PC-3 (cell line): ENCODE data around the gene TIGD2. TPM values are rescaled to one million over a fixed set of nuclear protein-coding genes. Genes with fewer than 3 reads are reported as not detected.

Source experiments
- ATAC-seq: fragments of 200-7000 bp; cut with Tn5 transposase; 2 replicates; pipeline ENCODE4 v1.9.1; 2020; ENCODE audit warnings: mild to moderate bottlenecking, moderate library complexity
- BruUV-seq: library from RNA; stranded (reverse); fragments of 400-500 nt; replicated peaks from 2 replicates; lab custom pipeline; 2021; lab: Mats Ljungman, UMichigan
- CTCF ChIA-PET: fragments of 300-600 bp; sonication (Branson Sonifier 250); formaldehyde crosslinking; loops from one replicate; lab custom pipeline; 2022; ENCODE audit warnings: antibody characterized with exemption; lab: Charles Lee
- POLR2A ChIA-PET: fragments of 300-600 bp; sonication (Branson Sonifier 250); formaldehyde crosslinking; loops from one replicate; lab custom pipeline; 2022; ENCODE audit warnings: antibody characterized with exemption; ENCODE audit not compliant: unreplicated experiment; lab: Charles Lee
- DNase-seq: peaks from one replicate; pipeline ENCODE4 v3.0.0-alpha.2; 2015
- H2AFZ ChIP-seq: fragments of 300-600 bp; sonication (generic); 2 replicates; pipeline ENCODE4 v1.6.0; 2016; ENCODE audit warnings: antibody characterized with exemption, low read length
- H3F3A ChIP-seq: fragments of 300-600 bp; sonication (generic); one replicate; pipeline ENCODE4 v1.6.0; 2017; ENCODE audit warnings: antibody characterized with exemption, low read length, control low read depth, mild to moderate bottlenecking; ENCODE audit not compliant: unreplicated experiment
- H3K27ac ChIP-seq: fragments of 300-600 bp; sonication (generic); 2 replicates; pipeline ENCODE4 v1.5.1; 2016; ENCODE audit warnings: mild to moderate bottlenecking, low read length
- H3K27me3 ChIP-seq: fragments of 300-600 bp; sonication (generic); 2 replicates; pipeline ENCODE4 v1.6.1; 2016; ENCODE audit warnings: low read length, mixed read lengths
- H3K36me3 ChIP-seq: fragments of 300-600 bp; sonication (generic); 2 replicates; pipeline ENCODE4 v1.6.1; 2016; ENCODE audit warnings: low read depth, mixed run types, low read length, mixed read lengths
- H3K4me1 ChIP-seq: fragments of 300-600 bp; sonication (generic); 2 replicates; pipeline ENCODE4 v1.5.1; 2016; ENCODE audit warnings: low read length; ENCODE audit not compliant: insufficient read depth
- H3K4me2 ChIP-seq: fragments of 300-600 bp; sonication (generic); 2 replicates; pipeline ENCODE4 v1.6.0; 2016; ENCODE audit warnings: low read length
- H3K4me3 ChIP-seq: fragments of 300-600 bp; sonication (generic); 2 replicates; pipeline ENCODE4 v1.5.1; 2016; ENCODE audit warnings: mild to moderate bottlenecking, low read length, mixed read lengths
- H3K79me2 ChIP-seq: fragments of 300-600 bp; sonication (generic); 2 replicates; pipeline ENCODE4 v1.6.1; 2017; ENCODE audit warnings: low read length, mixed read lengths
- H3K9ac ChIP-seq: fragments of 300-600 bp; sonication (generic); 2 replicates; pipeline ENCODE4 v1.6.0; 2016; ENCODE audit warnings: mild to moderate bottlenecking, low read length
- H3K9me2 ChIP-seq: fragments of 300-600 bp; sonication (generic); replicated peaks from 2 replicates; pipeline ENCODE4 v1.6.1; 2016; ENCODE audit warnings: mixed run types, low read length, mixed read lengths
- H3K9me3 ChIP-seq: fragments of 300-600 bp; sonication (generic); 2 replicates; pipeline ENCODE4 v1.6.1; 2016; ENCODE audit warnings: low read length, mixed read lengths
- H4K20me1 ChIP-seq: fragments of 300-600 bp; sonication (generic); 2 replicates; pipeline ENCODE4 v1.6.1; 2016; ENCODE audit warnings: low read length, mixed read lengths
- EZH2 ChIP-seq: fragments of 300-600 bp; sonication (generic); IDR thresholded peaks from one replicate; pipeline ENCODE4 v1.6.1; 2017; ENCODE audit warnings: antibody characterized with exemption, mild to moderate bottlenecking, low read length; ENCODE audit not compliant: unreplicated experiment
- intact Hi-C: fragments of 100-400 bp; cut with micrococcal nuclease; formaldehyde crosslinking; loops from 2 replicates; pipeline ENCODE4 v1.9.0; 2023
- total RNA-seq: library from RNA; depleted of rRNA; stranded (reverse); fragments of >200 nt; gene quantifications from 2 replicates; pipeline ENCODE4 v1.2.3, GENCODE V29; 2014; rRNA removed
- TF ChIP-seq, protein P1 (sequence below): fragments of 300-600 bp; sonication (generic); conservative IDR thresholded peaks from 2 replicates; pipeline ENCODE4 v1.5.1; 2017; ENCODE audit warnings: antibody characterized with exemption, low read depth, mild to moderate bottlenecking, low read length

The TIGD2 gene
- total RNA-seq, 1 experiment from 2014 or later: 5.4 TPM

DNA sequence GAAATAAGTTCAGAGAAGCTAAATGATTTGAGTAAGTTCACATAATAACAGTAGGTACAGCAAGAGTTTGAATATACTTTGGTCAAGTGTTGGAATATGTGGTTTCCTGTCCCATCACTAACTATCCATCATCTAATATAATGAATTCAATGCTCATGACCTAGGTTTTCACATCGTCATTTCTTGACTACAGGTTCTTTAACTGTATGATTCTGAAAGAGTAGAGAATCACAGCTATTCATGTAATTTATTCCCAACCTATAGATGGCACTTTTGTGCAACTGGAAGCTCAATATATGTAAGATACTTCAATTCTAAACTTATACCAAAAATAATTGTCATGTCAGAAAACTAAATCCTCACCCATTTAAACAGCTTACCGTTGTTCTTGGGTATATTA, 53.1 kb downstream of the TIGD2 start:
- H3K4me3 ChIP-seq: no peak overlapping the region
- POLR2A ChIA-PET: no interaction called here
- H3K9me2 ChIP-seq: no peaks in the 10 kb centered on the region
- no peaks in the 10 kb centered on the region for H3K9me3 ChIP-seq
- TF ChIP-seq EZH2: no peak
- TF ChIP-seq, protein P1, sequence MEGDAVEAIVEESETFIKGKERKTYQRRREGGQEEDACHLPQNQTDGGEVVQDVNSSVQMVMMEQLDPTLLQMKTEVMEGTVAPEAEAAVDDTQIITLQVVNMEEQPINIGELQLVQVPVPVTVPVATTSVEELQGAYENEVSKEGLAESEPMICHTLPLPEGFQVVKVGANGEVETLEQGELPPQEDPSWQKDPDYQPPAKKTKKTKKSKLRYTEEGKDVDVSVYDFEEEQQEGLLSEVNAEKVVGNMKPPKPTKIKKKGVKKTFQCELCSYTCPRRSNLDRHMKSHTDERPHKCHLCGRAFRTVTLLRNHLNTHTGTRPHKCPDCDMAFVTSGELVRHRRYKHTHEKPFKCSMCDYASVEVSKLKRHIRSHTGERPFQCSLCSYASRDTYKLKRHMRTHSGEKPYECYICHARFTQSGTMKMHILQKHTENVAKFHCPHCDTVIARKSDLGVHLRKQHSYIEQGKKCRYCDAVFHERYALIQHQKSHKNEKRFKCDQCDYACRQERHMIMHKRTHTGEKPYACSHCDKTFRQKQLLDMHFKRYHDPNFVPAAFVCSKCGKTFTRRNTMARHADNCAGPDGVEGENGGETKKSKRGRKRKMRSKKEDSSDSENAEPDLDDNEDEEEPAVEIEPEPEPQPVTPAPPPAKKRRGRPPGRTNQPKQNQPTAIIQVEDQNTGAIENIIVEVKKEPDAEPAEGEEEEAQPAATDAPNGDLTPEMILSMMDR: peak; percentile 38; the same call in 1 of the 2 replicates
- no peak overlapping the region for H2AFZ ChIP-seq
- no peaks in the 10 kb centered on the region for H3F3A ChIP-seq
- H3K4me1 ChIP-seq: no peaks in the 10 kb centered on the region
- H3K79me2 ChIP-seq: no peaks in the 10 kb centered on the region
- H3K27ac ChIP-seq: no peak overlapping the region
- H3K9ac ChIP-seq: no peak overlapping the region
- DNase-seq (peak; percentile 20), ATAC-seq (no peak)
- BruUV-seq: no TSS peak
- H3K4me2 ChIP-seq: no peak overlapping the region
- CTCF ChIA-PET: no interaction called here
- peaks cover 21% of the 10 kb centered on the region for H3K27me3 ChIP-seq
- intact Hi-C loops: loop anchor here (10.0 kb wide), 2 partner anchors 60 to 740 kb away; no protein-coding TSS in a partner anchor
- no peaks in the 10 kb centered on the region for H4K20me1 ChIP-seq
- no peaks in the 10 kb centered on the region for H3K36me3 ChIP-seq

Other genes with a start within 250 kb of the TIGD2 start
- gene FAM13A, start 54.3 kb upstream of the TIGD2 start, total RNA-seq: 8.6 and 14.6 TPM in 2 replicates
- not detected in 2 replicates for gene GPRIN3, start 196.3 kb downstream of the TIGD2 start, total RNA-seq